Measurements from ENCODE around the gene ANKUB1. TPM values are rescaled to one million over a fixed set of nuclear protein-coding genes. Genes with fewer than 3 reads are reported as not detected.

ANKUB1 gene
- total RNA-seq, 3 donors from 2014 or later = not detected

GRCh38 chr3:149770246-149770645 lies 22.1 kb downstream of the ANKUB1 start:
- no peak overlapping the region for H3K27ac ChIP-seq
- TF ChIP-seq POLR2AphosphoS5 (IDR thresholded peaks at IDR 0.05) = no peak
- TF ChIP-seq, protein P1, sequence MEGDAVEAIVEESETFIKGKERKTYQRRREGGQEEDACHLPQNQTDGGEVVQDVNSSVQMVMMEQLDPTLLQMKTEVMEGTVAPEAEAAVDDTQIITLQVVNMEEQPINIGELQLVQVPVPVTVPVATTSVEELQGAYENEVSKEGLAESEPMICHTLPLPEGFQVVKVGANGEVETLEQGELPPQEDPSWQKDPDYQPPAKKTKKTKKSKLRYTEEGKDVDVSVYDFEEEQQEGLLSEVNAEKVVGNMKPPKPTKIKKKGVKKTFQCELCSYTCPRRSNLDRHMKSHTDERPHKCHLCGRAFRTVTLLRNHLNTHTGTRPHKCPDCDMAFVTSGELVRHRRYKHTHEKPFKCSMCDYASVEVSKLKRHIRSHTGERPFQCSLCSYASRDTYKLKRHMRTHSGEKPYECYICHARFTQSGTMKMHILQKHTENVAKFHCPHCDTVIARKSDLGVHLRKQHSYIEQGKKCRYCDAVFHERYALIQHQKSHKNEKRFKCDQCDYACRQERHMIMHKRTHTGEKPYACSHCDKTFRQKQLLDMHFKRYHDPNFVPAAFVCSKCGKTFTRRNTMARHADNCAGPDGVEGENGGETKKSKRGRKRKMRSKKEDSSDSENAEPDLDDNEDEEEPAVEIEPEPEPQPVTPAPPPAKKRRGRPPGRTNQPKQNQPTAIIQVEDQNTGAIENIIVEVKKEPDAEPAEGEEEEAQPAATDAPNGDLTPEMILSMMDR (IDR thresholded peaks at IDR 0.05) = no peak
- TF ChIP-seq POLR2A (IDR thresholded peaks at IDR 0.05) = no peak
- H3K4me1 ChIP-seq = no peaks in the 10 kb centered on the region
- DNase-seq (ENCODE audit: low spot score in 2 of 2) = no peak
- intact Hi-C loops (cut with DNase I; ENCODE audit: low total_unique reads) = no loop called here
- H3K9me3 ChIP-seq = no peaks in the 10 kb centered on the region
- no peak overlapping the region for H3K4me3 ChIP-seq
- H3K27me3 ChIP-seq = no peaks in the 10 kb centered on the region
- no peaks in the 10 kb centered on the region for H3K36me3 ChIP-seq

GRCh38 chr3:149768704-149769103 lies 23.6 kb downstream of the ANKUB1 start:
- no peaks in the 10 kb centered on the region for H3K9me3 ChIP-seq
- intact Hi-C loops (cut with DNase I; ENCODE audit: low total_unique reads) = no loop called here
- H3K36me3 ChIP-seq = no peaks in the 10 kb centered on the region
- H3K4me3 ChIP-seq = no peak overlapping the region
- no peaks in the 10 kb centered on the region for H3K4me1 ChIP-seq
- H3K27ac ChIP-seq = no peak overlapping the region
- DNase-seq (ENCODE audit: low spot score in 2 of 2) = no peak
- H3K27me3 ChIP-seq = no peaks in the 10 kb centered on the region
- no peak for TF ChIP-seq POLR2AphosphoS5 (IDR thresholded peaks at IDR 0.05)
- TF ChIP-seq, protein P1 (IDR thresholded peaks at IDR 0.05) = no peak
- TF ChIP-seq POLR2A (IDR thresholded peaks at IDR 0.05) = no peak

GRCh38 chr3:149767720-149768119 lies 24.6 kb downstream of the ANKUB1 start:
- Histone ChIP-seq H3K4me1 (no peaks in the 10 kb centered on the region), H3K9me3 (no peaks in the 10 kb centered on the region), H3K27ac (no peak overlapping the region), H3K27me3 (no peaks in the 10 kb centered on the region), H3K36me3 (no peaks in the 10 kb centered on the region), H3K4me3 (no peak overlapping the region)
- no peak for DNase-seq (ENCODE audit: low spot score in 2 of 2)
- intact Hi-C loops (cut with DNase I; ENCODE audit: low total_unique reads) = no loop called here
- no peak for TF ChIP-seq POLR2AphosphoS5 (IDR thresholded peaks at IDR 0.05)
- no peak for TF ChIP-seq POLR2A (IDR thresholded peaks at IDR 0.05)
- TF ChIP-seq, protein P1 (IDR thresholded peaks at IDR 0.05) = no peak

GRCh38 chr3:149765762-149766334 lies 26.5 kb downstream of the ANKUB1 start:
- no peaks in the 10 kb centered on the region for H3K9me3 ChIP-seq
- H3K27me3 ChIP-seq = no peaks in the 10 kb centered on the region
- H3K4me1 ChIP-seq = no peaks in the 10 kb centered on the region
- DNase-seq (ENCODE audit: low spot score in 2 of 2) = no peak
- intact Hi-C loops (cut with DNase I; ENCODE audit: low total_unique reads) = no loop called here
- no peaks in the 10 kb centered on the region for H3K36me3 ChIP-seq
- no peak overlapping the region for H3K27ac ChIP-seq
- TF ChIP-seq, protein P1 (IDR thresholded peaks at IDR 0.05) = peak in 1 of 3 donors; percentile 32
- no peak for TF ChIP-seq POLR2A (IDR thresholded peaks at IDR 0.05)
- no peak overlapping the region for H3K4me3 ChIP-seq

- TF ChIP-seq, protein P1 (IDR thresholded peaks at IDR 0.05) = no peak
- TF ChIP-seq POLR2AphosphoS5 (IDR thresholded peaks at IDR 0.05) (no peak), POLR2A (IDR thresholded peaks at IDR 0.05) (no peak)
- Histone ChIP-seq H3K4me1 (no peaks in the 10 kb centered on the region), H3K27ac (no peak overlapping the region), H3K9me3 (no peaks in the 10 kb centered on the region), H3K27me3 (no peaks in the 10 kb centered on the region), H3K4me3 (no peak overlapping the region), H3K36me3 (no peaks in the 10 kb centered on the region)
- intact Hi-C loops (cut with DNase I; ENCODE audit: low total_unique reads) = no loop called here
- DNase-seq (ENCODE audit: low spot score in 2 of 2) = no peak
Observed at GRCh38 chr3:149764302-149764701, 28.1 kb downstream of the ANKUB1 start.

Measured in breast epithelium (tissue), 4 donors.